HL-60 (cell line): ENCODE data around the gene TMPO.

ENCODE experiments used
- DNase-seq, 2 experiments: peaks; one replicate each; pipeline ENCODE4 v3.0.0-alpha.2; 2010 to 2020; ENCODE audit warnings: low read depth in 1 of 2, low spot score in 1 of 2
- H3K27ac ChIP-seq: fragments of 250-450 bp; sonication (Bioruptor Pico); replicated peaks from 2 replicates; pipeline ENCODE4 v1.5.1; 2020; ENCODE audit warnings: mild to moderate bottlenecking, moderate library complexity
- H3K27me3 ChIP-seq: fragments of 250-450 bp; sonication (Bioruptor Pico); 2 replicates; pipeline ENCODE4 v1.5.1; 2021; ENCODE audit warnings: mild to moderate bottlenecking, moderate library complexity; ENCODE audit not compliant: insufficient read depth, poor library complexity, severe bottlenecking
- H3K4me3 ChIP-seq: replicated peaks from 2 replicates; pipeline ENCODE4 v1.5.1; 2011; ENCODE audit warnings: mild to moderate bottlenecking, control low read depth, low read length; ENCODE audit not compliant: insufficient read depth
- GABPA ChIP-seq: IDR thresholded peaks from 2 replicates; pipeline ENCODE4 v1.6.1; 2012; ENCODE audit warnings: low read depth
- POLR2AphosphoS5 ChIP-seq: IDR thresholded peaks from 2 replicates; pipeline ENCODE4 v1.6.1; 2012; ENCODE audit warnings: low read depth
- REST ChIP-seq: IDR thresholded peaks from 2 replicates; pipeline ENCODE4 v1.6.1; 2012; ENCODE audit warnings: low read depth; ENCODE audit not compliant: insufficient replicate concordance
- SPI1 ChIP-seq: IDR thresholded peaks from 2 replicates; pipeline ENCODE4 v1.6.1; 2012; ENCODE audit warnings: low read depth, mild to moderate bottlenecking, borderline replicate concordance
- TF ChIP-seq, protein P1 (sequence below): IDR thresholded peaks from one replicate; pipeline ENCODE4 v1.5.1; 2011; ENCODE audit warnings: low read length, control low read depth, inconsistent platforms; ENCODE audit not compliant: insufficient read depth

Gene TMPO

DNA sequence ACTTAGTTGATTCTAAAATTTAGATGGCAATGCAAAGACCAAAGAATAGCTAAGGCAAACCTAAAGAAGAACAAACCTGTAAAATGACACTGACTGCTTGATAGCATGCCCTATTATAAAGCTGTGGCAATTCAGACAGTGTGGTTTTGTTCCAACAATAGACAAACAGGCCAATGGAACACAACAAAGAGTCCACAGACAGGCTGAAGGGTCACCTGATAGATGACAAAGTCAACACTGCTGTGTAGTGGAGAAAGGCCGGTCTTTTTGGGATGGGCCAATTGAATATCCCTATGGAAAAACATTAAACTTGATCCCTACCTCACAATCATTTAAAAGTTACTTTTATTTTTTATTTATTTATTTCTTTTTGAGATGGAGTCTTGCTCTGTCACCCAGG, 44.3 kb downstream of the TMPO start:
- Histone ChIP-seq H3K4me3 (no peak overlapping the region), H3K27me3 (no peaks in the 10 kb centered on the region), H3K27ac (no peak overlapping the region)
- no peak for DNase-seq
- TF ChIP-seq POLR2AphosphoS5 (no peak), GABPA (no peak), REST (no peak)
- TF ChIP-seq, protein P1, sequence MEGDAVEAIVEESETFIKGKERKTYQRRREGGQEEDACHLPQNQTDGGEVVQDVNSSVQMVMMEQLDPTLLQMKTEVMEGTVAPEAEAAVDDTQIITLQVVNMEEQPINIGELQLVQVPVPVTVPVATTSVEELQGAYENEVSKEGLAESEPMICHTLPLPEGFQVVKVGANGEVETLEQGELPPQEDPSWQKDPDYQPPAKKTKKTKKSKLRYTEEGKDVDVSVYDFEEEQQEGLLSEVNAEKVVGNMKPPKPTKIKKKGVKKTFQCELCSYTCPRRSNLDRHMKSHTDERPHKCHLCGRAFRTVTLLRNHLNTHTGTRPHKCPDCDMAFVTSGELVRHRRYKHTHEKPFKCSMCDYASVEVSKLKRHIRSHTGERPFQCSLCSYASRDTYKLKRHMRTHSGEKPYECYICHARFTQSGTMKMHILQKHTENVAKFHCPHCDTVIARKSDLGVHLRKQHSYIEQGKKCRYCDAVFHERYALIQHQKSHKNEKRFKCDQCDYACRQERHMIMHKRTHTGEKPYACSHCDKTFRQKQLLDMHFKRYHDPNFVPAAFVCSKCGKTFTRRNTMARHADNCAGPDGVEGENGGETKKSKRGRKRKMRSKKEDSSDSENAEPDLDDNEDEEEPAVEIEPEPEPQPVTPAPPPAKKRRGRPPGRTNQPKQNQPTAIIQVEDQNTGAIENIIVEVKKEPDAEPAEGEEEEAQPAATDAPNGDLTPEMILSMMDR = no peak

DNA sequence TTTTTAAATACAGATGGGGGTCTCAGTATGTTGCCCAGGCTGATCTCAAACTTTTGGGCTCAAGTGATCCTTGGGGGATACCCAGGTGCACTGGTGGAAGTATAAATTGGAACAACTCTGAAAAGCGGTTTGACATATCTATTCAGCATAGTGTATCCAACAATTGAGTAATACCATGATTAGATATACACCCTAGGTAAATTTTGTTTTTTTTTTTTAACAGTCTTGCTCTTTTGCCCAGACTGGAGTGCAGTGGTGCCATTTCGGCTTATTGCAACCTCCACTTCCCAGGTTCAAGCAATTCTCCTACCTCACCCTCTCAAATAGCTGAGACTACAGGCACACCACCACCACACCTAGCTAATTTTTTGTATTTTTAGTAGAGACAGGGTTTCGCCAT, 46.5 kb downstream of the TMPO start:
- Histone ChIP-seq H3K27ac (no peak overlapping the region), H3K4me3 (no peak overlapping the region), H3K27me3 (no peaks in the 10 kb centered on the region)
- DNase-seq = no peak
- TF ChIP-seq REST (no peak), POLR2AphosphoS5 (no peak), GABPA (no peak), SPI1 (no peak)
- TF ChIP-seq, protein P1 = no peak

DNA sequence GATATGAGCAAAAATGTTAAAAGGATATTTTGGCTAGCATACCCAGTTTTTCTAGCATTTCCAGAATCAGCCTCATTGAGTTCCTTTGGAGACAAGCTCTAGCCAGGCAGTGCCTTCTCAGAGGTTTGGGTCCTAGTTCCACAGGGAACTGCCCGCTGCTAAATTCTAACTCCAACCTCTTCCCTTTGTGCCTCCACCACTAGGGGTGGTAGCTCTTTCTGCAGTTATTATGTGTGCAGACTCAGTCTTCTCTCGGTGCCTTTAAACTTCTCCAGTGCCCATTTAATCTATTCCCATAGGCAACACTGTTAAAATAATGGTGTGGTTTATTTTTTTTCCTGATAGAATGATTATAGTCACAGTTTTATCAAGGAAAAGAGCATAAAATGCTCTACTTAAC, 56.6 kb downstream of the TMPO start:
- Histone ChIP-seq H3K27me3 (no peaks in the 10 kb centered on the region), H3K27ac (no peak overlapping the region), H3K4me3 (no peak overlapping the region)
- peak; percentile 15 to 21 for DNase-seq
- TF ChIP-seq, protein P1 = peak; percentile 40
- TF ChIP-seq POLR2AphosphoS5 (no peak), SPI1 (no peak), GABPA (no peak), REST (no peak)
